Fibroblast of skin of back (primary cell): Measurements from ENCODE around the gene TTN.
"Not testable (repeated sequence)": the region's sequence is repeated elsewhere in the genome, so short reads cannot be mapped to it uniquely, and the experiment has no call there.

ENCODE experiments used
- DNase-seq: peaks from one replicate; pipeline ENCODE4 v3.0.0-alpha.2; 2013

The TTN gene

DNA sequence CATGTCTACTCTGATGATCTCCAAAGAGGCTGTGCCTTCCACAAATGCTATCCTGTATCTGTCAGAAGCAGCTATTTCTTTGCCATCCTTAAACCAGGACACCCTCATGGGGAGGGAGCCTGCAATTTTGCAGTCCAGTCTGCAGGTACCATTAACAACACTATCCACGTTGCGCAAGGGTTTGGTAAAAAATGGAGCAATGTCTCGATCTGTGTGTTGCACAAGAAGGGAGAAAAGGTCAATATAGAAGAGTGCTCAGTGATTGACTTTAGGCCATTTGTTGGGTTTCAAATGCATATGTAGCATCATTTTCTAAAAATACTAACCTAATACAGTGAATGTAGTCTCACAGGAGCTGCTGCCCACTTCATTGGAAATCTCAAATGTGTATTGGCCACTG is 74.3 kb downstream of the TTN start:
- no peak for DNase-seq

DNA sequence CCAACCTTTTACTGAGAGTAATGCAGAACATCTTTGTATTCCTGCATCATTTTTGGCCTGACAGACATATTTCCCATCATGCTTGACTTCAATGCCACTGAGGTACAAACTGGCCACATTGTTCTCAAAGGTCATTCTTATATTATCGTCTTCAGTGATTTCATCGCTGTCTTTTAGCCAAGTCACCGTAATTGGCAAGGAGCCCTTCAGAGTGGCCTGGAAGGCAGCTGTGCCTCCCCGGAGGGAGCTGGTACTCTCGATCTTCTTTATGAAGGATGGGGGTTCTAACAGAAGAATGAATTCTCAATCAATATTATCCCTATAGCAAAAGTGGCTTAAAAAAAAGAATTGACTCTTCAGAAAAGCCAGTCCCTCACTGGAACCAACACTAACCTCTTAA is 75.9 kb downstream of the TTN start:
- no peak for DNase-seq

DNA sequence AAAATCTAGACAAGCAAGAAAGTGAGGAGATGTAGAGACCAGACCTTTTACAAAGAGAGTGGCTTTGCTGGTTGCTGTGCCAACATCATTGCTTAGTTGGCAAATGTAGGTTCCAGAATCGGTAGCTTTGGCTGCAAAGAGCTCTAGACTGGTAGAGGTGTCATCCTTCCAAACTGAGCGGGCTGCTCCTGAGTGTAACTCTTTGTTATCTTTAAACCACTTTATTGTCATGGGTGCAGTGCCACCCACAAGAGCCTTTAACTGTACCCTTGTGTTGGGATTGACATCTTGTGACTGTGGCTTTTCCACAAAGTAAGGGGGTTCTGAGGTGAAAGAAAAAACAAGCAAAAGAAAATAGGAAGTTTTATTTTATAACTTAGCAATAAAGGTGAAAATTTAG is 77.2 kb downstream of the TTN start:
- DNase-seq, result no peak

DNA sequence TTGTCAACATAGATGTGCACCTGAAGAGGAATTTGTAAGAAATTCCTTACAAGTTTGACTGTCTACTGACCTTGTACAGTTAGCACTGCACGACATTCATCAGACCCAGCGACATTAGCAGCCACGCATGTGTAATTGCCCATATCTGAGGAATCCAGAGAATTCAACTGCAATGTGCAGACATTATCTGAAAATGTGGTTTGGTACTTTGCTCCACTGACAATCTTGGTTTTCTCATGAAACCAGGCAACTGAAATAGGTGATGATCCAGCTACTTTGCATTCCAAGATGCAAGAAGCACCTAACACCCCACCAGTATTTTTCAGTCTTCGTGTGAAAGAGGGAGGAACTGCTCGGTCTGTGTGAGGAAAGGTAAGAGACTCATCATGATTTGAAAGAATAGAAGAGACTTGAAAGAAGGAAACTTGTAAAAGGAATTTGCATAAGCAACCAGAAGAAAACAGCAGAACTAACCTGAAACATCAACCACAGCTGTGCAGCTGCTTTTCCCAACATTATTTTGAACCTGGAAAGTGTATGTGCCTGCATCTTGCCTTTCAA is 83.4 kb downstream of the TTN start:
- no peak for DNase-seq

DNA sequence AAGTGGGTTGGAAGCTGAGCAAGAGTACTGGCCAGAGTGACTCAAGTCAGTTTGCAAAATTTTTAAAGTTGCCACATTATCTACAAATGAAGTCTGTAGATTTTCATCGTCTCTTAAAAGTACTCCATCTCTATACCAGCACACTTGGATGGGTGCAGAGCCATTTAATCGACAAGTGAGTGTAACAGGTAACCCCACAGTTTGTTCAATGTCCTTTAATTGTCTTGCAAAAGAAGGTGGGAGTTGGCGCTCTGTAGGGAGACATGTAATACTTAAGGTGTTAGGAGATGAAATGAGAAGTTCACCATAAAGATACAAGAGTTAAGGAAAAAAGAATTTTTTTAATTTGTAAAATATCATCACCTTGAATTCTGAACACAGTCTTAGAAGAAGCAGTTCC is 84.9 kb downstream of the TTN start:
- DNase-seq, result no peak

DNA sequence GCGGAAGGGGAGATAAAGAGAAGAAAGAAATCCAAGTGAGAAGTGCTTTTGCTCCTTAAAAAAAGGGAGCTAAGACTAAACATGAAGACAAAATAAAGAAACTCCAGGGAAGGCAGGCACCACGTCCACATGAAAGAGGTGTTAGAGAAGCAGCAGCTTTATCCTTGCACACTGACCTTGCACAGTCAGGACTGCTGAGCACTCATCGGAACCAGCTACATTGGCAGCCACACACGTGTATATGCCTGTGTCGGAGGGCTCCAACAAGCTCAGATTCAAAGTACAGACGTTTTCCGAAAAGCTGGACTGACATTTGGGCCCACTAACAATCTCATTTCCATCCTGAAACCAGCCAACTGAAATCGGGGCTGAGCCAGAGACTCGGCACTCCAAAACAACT is 88.2 kb downstream of the TTN start:
- no peak for DNase-seq

DNA sequence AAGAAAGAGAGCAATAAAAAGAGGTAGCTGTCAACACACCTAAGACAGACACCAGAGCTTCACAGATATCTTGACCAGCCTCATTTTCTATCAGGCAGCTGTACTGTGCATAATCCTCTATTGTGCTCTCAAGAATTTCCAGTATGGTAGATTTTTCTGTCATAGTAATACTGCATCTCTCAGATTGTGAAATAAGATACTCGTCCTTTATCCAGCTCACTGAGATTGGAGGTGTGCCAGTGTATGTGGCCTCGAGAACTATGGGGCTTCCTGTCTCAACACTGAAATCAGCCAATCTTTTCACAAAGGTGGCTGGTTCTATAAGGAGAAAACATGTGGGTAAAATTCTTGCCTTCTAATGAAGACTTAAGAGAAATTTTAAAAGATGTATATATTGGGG is 88.9 kb downstream of the TTN start:
- DNase-seq, result no peak

DNA sequence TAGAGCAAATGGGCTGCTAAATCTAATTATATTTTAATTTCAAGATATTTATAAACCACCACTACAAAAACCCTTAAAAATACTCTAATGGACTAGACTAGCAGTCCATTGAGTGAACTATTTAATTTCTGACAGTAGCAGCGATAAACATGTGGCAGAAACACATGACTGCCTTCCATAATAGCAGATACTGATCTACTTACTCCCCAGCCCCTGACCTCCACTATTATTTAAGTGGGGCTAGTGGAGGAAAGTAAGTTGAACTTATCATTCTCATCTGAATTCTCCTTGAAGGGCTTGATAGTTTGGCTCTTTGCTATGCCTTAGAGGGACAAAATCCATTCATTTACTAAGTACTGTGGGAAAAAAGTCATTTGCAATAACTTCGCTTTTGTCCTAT is 90.8 kb downstream of the TTN start:
- DNase-seq, result no peak

DNA sequence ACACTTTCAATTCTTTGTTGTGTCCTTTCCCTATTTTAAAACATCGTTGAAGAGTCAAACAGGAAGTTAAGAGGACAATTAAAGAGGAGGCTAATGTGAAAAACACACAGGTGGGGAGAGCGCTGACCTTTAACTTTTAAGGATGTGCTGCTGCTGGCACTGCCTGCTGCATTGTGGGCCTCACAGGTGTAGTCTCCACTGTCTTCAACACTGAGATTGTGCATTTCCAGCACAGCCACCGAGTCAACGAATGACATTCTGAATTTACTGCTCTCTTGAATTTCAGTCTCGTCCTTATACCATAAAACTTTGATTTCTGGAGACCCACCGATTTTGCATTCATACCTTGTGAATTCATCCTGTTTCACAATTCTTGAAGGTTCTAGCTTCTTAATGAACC is 91.9 kb downstream of the TTN start:
- DNase-seq, result no peak

DNA sequence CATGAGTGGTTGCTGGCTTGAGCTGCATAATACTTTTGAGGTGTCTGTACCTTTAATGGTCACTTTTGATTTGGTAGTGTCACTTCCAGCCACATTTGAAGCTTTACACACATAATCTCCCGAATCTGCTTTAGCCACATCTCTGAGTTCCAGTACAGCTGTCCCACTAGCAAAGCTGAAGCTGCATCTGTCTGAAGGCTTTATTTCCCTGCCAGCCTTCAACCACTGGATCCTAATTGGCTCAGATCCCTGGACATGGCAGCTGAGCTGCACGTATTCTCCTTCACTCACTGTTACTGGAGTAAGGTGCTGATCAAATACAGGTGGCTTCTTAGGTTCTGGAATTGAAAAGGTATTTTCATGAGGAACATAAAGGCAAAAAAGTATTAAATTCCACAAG is 99.7 kb downstream of the TTN start:
- DNase-seq, result no peak

DNA sequence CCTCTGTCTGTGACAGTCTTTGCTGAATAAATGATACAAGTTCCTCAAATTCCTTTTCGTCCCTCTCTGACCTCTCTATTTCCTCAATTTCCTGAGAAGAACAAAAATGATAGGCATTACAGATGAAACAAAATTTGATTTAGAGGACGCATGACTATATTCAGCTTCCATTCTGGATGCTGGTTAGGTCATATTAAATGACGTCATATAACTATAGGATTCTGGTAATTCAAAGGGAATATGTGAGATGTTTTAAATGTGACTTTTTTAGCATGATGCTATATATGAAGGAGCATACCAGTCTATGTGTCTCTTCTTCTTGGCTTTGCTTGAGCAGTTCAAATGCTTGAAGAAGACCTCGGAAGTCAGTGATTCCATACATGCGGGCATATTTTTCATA is 102.3 kb downstream of the TTN start:
- no peak for DNase-seq

DNA sequence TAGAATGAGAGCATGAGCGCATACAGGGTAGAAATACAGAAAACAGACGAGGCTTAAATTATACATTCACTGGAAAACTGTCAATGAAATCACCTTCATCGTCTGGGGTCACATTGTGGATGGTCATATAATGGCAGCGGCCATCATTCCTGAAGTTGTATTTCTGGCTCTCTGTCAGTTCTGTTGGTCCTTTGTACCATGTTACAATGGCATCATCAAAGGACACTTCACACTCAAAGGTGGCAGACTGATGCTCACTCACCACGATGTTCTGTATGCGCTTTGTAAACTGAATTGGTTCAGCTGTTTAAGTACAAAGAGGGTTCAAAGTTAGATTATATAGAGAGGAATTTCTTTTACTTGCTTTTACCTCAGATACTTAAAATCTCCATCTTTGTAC is 104.9 kb downstream of the TTN start:
- DNase-seq, result no peak

DNA sequence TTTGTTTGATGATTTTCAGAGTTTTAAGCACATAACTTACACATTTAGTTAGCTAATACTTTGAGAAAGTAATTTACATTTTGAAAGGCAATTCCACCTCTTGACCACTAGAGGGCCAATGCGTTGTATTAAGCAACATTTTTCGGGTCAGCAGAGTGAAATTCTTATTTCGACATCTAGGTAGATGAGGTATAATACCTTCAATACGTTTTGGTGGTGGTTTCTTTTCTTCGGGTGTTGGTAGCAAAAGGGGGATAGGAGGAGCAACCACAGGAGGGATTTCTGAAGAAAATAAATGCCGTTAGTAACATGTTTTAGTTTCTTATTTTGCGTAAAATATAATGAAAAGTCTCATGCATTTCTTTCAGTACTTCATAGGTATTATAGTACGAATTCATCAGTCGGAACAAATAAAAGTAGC is 106.3 kb downstream of the TTN start:
- peak; percentile 17 for DNase-seq

DNA sequence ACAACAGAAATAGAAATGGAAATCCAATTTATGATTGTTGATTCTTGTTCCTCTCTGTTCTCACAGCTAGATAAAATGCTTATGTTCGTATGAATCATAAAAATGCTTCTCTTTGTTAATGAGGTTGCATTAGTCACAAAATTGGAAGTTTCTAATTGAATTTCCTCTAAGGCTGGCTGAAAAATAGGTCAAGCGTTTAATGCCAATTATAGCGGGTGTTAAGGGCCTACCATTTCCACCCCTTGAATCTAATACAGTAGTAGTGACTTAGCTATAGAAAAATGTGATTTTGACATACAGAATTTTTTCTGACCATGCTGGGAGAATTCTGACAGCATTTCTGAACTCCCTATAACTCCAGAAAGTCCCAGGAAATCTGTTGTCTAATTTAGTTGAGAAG is 107.1 kb downstream of the TTN start:
- DNase-seq, result peak; percentile 2

DNA sequence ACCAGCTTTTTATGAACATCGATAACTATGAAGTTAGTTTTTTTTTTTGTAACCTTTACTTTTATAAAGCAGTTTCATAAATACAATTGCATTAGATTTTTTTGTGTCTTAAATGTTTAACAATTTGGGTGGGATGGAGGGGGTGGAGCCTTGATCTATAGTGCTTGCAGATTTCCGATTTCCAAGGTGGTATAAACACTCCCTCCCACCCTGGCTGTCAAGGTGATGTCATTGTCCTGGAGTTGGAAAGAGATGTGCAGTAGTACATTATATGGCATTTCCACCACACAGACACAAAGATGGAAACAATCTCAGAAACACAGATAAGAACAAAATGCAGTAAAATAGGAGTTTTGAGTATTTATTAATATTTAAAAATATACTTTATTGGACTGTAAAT is 114.4 kb downstream of the TTN start:
- DNase-seq, result no peak

DNA sequence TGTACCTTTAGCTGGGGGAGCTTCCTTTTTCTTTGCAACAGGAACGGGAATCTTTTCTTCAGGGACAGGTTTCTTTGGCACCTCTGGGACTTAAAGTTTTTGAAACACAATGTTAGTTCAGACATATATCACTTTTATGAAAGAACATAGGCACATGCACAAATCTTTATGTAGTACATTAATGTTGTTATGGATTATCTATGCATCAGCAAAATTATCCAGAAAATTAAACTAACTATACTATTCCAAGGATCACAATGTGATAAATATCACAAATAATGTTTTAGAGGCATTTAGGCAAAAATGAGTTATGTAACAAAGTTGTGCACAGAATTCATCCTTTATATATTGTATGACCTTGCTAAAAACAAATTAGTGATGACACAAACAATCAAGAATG is 117.4 kb downstream of the TTN start:
- DNase-seq, result no peak

DNA sequence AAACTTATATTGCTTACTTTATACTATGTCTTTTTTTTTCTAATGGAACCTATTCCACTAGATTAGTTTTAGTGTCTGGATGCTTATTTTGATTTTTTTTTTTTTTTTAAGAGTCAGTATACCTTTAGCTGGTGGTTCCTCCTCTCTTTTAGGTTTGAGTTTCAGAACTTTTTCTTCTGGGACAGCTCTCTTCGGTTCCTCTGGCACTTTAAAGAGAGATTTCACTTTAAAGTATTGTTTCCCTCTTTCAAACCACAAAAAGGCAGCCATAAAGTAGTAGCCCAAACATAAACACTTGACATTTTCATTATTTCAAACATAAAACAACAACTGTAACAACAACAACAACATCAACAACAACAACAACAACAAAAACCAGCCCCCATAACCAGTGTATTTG is 123.3 kb downstream of the TTN start:
- DNase-seq, result no peak

DNA sequence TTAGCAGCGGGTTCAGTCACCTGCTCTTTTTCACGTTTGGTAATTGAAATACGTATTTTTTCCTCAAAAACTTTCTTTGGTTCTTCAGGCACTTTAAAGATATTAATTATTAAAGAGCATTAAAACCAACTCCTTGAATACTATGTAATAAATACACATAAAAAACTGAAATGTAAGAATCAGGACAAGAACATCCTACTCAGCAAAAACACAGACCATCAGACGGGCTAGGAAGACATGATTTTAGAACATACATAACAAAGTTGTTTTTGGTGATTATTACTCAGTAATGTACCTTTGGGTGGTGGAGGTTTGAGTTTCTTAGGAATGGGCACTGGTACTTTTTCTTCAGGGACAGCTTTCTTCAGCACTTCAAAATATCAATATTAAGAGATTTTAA is 126.1 kb downstream of the TTN start:
- no peak for DNase-seq

DNA sequence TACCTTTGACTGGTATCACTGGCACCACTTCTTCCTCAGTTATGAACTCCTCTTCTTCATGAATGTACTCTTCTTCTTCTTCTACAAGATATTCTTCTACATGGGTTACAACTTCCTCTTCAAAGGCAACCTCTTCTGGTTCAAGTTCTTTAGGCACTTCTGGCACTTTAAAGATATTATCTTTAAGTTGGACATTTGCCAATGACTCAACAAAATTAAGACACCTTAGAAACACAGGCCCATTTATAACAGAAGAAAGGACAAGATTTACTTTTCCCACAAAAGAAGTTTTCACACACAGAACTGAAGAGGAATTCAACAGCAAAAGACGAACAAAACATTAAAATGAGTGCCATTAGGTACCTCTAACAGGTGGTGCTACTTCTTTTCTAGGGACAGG is 127.3 kb downstream of the TTN start:
- DNase-seq, result no peak

DNA sequence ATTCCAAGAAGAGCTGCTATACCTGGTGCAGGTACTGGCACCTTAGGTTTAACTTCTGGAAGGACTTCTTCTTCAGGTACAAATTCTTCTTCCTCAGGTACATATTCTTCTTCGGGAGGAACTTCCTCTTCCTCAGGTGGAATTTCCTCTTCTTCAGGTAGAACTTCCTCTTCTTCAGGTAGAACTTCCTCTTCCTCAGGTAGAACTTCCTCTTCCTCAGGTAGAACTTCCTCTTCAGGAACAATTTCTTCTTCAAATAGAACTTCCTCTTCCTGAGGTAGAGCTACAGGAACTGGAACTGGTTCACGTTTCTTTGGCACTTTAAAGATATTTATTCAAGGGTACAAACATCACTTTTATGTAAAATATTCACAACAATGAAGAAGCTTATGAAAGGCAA is 129.6 kb downstream of the TTN start:
- no peak for DNase-seq

DNA sequence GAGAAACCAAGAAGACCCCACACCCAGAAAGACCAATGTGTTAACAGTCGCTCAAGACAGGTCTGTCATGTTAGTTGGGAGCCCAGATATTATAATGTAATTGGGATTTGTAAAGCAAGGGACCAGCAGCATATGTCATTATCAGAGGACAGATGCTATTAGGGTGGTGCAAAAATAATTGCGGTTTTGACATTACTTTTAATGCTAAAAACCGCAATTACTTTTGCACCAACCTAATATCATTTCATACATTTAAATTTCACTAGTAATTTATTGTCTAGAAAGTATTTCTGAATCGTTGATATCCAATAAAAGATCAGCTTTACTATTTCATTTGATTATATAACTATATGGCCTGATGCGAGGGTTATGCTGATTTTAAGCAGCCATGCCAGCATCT is 131.2 kb downstream of the TTN start:
- DNase-seq, result no peak

DNA sequence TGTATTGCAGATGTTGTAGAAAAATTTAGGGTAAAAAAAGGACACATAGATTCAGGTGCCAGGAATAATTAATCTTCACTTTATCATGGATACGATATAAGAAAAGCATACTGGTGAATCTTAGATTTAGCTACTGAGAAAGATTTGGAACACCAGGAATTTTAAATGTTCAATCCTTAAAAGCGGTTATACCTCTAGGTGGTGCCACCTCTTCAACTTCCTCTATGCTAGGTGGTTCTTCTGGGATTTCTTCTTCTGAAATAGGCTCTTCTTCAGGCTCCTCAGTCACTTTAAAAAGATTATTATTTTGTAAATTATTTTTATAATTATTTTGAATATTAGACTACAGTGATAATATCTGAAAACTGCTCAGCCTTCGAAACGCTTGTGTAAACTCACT is 133.1 kb downstream of the TTN start:
- DNase-seq, result no peak

DNA sequence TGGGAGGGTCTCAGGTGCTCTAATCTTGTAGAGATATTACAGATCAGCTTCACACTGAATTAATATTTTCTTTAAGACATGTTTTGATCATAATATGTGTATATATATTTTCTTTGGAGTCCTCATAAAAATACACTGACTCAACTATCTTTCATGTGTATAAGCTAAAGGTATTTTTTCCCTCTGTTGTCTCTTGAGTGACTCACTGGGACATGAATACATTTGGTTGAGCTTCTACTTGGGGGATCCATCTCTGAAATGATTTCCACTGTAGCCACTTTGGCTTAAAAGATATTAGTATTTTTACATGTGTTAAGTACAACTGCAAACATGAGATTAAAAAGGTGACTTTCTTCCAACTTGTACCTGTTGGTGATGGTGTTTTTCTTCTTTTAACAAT is 140.8 kb downstream of the TTN start:
- DNase-seq, result peak; percentile 0

DNA sequence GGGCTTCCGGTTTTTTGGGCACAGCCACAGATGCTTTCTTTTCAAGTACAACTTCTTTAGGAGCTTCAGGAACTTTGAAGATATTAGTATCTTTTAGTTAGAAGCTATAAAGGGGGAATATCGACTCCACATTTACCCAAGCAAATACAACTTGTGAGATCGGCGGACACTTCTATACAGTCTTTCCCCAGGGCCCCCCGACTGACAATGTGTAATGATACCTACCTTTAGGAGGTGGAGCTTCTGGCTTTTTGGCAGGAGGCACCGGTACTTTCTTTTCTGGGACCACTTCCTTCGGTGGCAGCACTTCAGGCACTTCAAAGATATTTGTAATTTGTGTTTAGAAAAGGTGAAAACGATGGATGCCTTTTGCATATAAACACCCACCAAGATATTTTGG is 148.7 kb downstream of the TTN start:
- not testable (repeated sequence) for DNase-seq

DNA sequence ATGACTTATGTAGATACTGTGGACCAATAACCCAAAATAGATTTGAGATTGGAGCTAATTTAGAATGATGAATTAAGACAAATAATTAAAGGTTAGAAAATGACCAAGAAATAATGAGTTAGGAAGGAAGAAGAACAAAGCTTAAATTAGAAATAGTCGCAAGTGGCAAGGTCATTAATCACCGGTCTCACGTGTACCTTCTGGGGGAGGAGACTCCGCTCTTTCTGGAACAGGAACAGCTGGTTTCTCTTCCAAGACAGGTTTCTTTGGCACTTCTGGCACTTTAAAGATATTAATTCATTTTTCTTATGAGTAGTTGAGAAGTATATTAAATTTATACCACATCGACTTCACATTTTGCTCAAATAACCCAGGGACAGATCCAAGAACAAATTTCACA is 156.7 kb downstream of the TTN start:
- DNase-seq, result no peak

DNA sequence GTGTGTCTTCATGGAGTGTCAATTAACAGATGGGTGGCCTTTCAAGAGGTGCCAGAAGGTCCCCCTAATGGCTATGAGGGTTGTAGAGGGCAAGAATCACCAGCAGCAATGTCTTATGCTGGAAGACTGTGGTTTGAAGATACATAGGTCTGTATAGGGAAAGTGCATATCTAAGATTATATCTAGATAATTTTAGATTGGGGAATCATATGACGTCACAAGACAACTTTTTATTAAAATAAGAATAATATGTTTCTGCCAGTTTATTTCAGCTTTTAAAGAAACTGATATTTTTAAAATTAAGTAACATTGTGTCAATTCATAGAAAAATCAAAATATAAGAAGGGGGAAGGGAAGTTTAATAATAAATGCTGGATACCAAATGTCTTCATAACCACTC is 162.3 kb downstream of the TTN start:
- no peak for DNase-seq
